HG03139 (cell line): ENCODE measurements around the gene SART3.

ENCODE experiments used
- ATAC-seq: cut with Tn5 transposase; IDR thresholded peaks from one replicate; pipeline ENCODE4 v1.9.1; 2021; ENCODE audit not compliant: unreplicated experiment

SART3 gene, protein sequence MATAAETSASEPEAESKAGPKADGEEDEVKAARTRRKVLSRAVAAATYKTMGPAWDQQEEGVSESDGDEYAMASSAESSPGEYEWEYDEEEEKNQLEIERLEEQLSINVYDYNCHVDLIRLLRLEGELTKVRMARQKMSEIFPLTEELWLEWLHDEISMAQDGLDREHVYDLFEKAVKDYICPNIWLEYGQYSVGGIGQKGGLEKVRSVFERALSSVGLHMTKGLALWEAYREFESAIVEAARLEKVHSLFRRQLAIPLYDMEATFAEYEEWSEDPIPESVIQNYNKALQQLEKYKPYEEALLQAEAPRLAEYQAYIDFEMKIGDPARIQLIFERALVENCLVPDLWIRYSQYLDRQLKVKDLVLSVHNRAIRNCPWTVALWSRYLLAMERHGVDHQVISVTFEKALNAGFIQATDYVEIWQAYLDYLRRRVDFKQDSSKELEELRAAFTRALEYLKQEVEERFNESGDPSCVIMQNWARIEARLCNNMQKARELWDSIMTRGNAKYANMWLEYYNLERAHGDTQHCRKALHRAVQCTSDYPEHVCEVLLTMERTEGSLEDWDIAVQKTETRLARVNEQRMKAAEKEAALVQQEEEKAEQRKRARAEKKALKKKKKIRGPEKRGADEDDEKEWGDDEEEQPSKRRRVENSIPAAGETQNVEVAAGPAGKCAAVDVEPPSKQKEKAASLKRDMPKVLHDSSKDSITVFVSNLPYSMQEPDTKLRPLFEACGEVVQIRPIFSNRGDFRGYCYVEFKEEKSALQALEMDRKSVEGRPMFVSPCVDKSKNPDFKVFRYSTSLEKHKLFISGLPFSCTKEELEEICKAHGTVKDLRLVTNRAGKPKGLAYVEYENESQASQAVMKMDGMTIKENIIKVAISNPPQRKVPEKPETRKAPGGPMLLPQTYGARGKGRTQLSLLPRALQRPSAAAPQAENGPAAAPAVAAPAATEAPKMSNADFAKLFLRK

DNA sequence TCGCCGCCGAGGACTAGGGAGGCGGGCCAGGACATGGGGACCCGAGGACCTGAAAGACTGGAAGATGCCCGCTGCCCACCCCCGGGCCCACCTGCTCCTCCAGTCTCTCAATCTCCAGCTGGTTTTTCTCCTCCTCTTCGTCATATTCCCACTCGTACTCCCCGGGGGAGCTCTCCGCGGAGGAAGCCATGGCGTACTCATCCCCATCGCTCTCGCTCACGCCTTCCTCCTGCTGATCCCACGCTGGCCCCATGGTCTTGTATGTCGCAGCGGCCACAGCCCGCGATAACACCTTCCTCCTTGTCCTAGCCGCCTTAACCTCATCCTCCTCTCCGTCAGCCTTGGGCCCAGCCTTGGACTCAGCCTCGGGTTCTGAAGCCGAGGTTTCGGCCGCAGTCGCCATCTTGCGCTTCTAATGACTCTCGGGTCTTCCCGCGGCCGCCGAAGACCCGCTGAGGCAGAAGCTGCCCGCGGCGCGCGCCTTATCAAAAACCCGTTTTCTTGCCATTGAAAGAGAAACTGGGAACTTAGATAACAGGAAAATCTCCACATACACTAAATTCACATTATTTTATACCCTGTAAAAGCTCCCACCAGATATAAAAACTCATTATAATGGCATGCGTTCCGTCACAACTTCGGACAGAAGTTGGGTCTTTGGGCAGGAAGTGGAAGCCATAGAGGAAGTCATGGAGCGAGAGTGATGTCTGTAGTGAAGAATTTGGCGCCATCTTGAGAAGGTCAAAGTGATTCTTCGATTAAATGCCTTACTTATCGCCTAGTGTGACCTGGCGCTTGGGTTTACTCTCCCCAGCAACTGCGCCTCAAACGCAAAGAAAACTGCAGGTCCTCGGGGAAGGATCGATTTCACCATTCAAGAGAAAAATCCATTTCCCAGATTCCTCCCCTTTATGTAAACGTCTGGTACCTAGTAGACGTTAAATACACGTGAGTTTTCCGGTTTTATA, at the start of gene SART3:
Gene SART3, minus strand, starts transcription at position 422 of the 968 bp plus-strand sequence. Its CDS starts 19 bp downstream, at position 403.
- ATAC-seq = peak; percentile 24

DNA sequence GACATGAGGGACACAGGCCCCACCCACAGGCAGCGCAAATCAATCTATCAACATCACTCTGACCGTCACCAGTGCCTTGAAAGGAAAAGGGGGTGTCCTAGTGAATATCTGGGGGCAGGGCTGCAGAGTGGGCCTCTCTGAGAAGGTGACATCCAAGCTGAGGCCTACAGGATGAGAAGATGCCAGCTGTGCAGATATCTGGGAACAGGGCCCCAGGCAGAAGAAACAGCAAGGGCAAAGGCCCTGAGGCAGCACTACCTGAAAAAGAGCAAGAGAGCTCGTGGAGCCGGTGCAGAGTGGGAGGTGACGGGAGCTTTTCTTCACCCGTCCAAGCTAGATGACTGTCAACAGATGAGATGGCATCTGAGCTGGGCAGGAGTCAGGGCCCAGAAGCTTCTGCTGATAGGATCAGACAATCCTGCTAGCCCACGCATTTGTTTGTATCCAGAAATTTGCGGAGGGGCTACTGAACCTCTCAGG, 49.4 kb upstream of the SART3 start:
- ATAC-seq = no peak

GRCh38 chr12:108609537-108610335, 48.8 kb upstream of the SART3 start:
- ATAC-seq = no peak

GRCh38 chr12:108608616-108609015, 47.6 kb upstream of the SART3 start:
- ATAC-seq = no peak

DNA sequence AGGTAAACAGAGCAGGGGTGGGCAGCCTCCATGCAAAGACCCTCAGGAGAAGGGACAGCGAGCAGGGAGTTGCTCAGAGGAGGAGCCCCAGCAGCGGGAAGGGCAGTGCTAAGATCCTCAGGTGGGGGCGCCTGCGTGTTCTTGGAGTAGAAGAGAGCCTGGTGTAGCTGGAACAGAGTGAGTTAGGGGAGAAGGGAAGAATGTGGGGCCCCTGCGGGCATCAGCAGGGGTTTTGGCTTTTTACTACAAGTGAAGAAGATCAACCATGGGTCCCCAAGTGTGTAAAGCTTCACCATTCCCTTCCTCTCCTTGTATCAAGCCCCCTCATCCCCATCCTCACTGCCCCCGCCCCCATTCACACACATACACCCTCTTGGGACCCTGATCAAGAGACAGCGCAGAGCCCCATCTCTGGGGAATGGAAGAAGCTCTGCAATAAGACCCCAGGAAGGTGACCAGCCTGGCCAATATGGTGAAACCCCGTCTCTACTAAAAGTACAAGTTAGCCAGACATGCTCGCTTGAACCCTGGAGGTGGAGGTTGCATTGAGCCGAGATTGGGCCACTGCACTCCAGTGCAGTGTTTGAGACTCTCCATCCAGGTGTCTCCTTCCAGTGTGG, 47.1 kb upstream of the SART3 start:
- ATAC-seq = no peak

DNA sequence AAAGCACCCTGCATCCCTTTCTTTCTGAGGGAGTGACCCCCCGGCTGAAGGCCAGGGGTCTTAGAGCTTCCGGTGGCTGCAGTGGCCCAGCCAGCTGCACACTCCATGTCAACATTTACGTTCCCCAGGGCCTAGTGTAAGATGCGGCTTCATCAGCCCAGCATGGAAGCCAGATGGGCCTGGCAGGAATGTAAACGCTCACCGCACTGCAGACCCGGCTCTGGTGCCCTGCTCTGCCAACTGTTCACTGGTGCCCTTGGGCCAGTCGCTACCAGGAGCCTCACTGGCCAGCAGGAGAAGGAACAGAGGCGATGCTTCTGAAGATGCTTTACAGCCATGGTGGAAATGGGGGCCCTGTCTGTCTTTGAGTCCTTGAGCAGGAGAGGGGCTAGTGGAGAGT, 45.5 kb upstream of the SART3 start:
- ATAC-seq = no peak

- ATAC-seq = no peak
Measured at GRCh38 chr12:108605690-108606406, 44.9 kb upstream of the SART3 start.

- no peak for ATAC-seq
Measured at GRCh38 chr12:108605000-108605689, 44.2 kb upstream of the SART3 start.

GRCh38 chr12:108604208-108604941, 43.4 kb upstream of the SART3 start:
- ATAC-seq = no peak

GRCh38 chr12:108603743-108604142, 42.8 kb upstream of the SART3 start:
- no peak for ATAC-seq

GRCh38 chr12:108602976-108603704, 42.2 kb upstream of the SART3 start:
- no peak for ATAC-seq

DNA sequence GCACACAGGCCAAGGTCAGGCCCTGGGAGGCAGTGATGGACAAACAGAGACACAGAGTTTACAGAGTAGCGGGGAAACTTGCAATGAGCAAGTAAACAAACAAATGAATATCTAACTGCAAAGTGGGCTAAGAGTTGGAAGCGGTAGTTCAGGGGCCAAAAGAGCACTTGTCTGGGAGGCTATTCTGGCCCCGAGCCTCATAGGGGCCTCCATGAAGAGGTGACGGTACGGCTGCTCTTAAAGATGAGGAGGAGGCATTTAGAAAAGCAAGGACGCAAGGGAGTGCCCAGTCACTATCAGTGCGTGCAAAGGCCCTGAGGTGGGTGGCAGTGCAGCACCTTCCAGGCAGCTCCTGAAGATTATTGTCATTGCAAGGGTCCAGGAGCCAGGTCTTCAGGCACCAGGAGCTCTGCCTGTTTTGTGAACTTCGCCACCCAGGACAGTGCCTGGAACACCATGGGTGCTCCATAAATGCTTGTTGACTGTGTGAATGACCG, 41.3 kb upstream of the SART3 start:
- no peak for ATAC-seq

GRCh38 chr12:108600702-108601007, 39.7 kb upstream of the SART3 start:
- no peak for ATAC-seq

DNA sequence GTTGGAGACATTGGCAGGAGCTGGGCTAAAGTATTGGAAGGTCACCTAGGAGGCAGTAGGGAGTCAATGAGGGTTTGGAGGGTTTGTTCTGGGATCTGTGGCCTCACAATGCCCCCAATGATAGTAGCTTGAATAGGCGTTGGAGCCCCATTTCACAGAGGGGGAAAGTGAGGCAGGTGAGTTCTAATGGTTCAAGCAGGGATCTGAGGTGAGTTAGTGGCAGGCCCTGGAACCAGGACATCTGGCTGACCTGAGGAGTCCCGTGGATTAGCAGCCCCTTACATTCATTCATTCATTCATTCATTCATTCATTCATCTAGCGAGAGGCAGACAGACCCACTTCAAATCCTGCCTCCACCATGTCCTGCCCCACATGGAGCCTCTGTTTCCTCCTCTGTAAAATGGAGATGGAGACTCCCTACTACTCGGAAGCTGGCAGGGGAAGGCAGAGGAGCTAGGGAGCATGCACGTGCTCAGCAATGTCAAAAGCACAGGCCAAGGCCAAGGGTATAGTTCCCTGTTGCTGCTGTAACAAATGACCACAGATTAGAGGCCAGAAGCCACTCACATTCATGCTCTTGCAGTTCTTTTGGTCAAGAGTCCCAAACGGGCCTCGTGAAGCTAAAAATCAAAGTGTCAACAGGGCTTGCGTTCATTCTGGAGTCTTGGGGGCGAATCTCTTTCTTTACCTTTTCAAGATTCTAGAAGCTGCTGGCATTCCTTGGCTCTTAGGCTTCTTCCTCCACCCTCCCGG, 39.2 kb upstream of the SART3 start:
- ATAC-seq = no peak

DNA sequence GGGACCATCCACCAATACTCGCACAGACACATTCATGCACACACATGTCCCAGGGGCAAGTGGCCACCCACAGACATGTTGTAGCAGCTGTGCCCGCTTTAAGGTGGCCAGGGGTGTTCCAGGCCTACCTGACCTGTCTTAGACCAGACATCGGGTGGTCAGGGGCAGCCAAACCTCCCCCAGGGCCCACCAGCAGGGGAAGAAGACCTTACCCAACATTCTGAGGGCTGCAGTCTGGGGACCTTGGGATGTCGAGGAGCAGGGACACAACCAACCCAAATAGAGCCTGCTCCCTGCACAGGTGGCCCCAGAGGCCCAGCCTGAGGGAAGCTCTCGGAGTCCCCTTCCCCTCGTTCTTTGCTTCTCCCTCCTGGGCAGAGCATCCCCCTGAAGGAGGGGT, 38.6 kb upstream of the SART3 start:
- no peak for ATAC-seq
